Endothelial cell of umbilical vein (primary cell): ENCODE results near the gene RBBP5.

Experiments
- CTCF ChIP-seq, 2 donors: IDR thresholded peaks; 1 replicate in 1 of 2; 2 replicates in 1 of 2; pipeline ENCODE4 v1.5.1; 2011; ENCODE audit warnings: low read length in 2 of 2, mild to moderate bottlenecking in 2 of 2, moderate library complexity in 2 of 2, control low read depth in 1 of 2, inconsistent platforms in 1 of 2, low read depth in 1 of 2; ENCODE audit not compliant: insufficient read depth in 1 of 2; ENCODE audit errors: extremely low read depth in 1 of 2
- JUN ChIP-seq: IDR thresholded peaks from 2 replicates; pipeline ENCODE4 v1.6.1; 2011; ENCODE audit warnings: borderline replicate concordance, low read depth; ENCODE audit not compliant: insufficient read length, insufficient read depth
- MYC ChIP-seq: IDR thresholded peaks from one replicate; pipeline ENCODE4 v1.6.1; 2011; ENCODE audit warnings: mild to moderate bottlenecking, low read depth, low read length

GRCh38 chr1:205037539-205037938 is 84.2 kb downstream of the RBBP5 start:
- TF ChIP-seq JUN (no peak), MYC (no peak), CTCF (IDR thresholded peaks at IDR 0.05; ENCODE audit: extremely low read depth in 1 of 2, insufficient read depth in 1 of 2, low read depth in 1 of 2, low read length in 2 of 2) (no peak)
